PC-3 (cell line): Measurements from ENCODE around the gene VEZT. TPM values are rescaled to one million over a fixed set of nuclear protein-coding genes. Genes with fewer than 3 reads are reported as not detected.

Source experiments
- ATAC-seq: fragments of 200-7000 bp; cut with Tn5 transposase; 2 replicates; pipeline ENCODE4 v1.9.1; 2020; ENCODE audit warnings: mild to moderate bottlenecking, moderate library complexity
- BruUV-seq: library from RNA; stranded (reverse); fragments of 400-500 nt; replicated peaks from 2 replicates; lab custom pipeline; 2021; lab: Mats Ljungman, UMichigan
- CTCF ChIA-PET: fragments of 300-600 bp; sonication (Branson Sonifier 250); formaldehyde crosslinking; loops from one replicate; lab custom pipeline; 2022; ENCODE audit warnings: antibody characterized with exemption; lab: Charles Lee
- POLR2A ChIA-PET: fragments of 300-600 bp; sonication (Branson Sonifier 250); formaldehyde crosslinking; loops from one replicate; lab custom pipeline; 2022; ENCODE audit warnings: antibody characterized with exemption; ENCODE audit not compliant: unreplicated experiment; lab: Charles Lee
- DNase-seq: peaks from one replicate; pipeline ENCODE4 v3.0.0-alpha.2; 2015
- H2AFZ ChIP-seq: fragments of 300-600 bp; sonication (generic); 2 replicates; pipeline ENCODE4 v1.6.0; 2016; ENCODE audit warnings: antibody characterized with exemption, low read length
- H3F3A ChIP-seq: fragments of 300-600 bp; sonication (generic); one replicate; pipeline ENCODE4 v1.6.0; 2017; ENCODE audit warnings: antibody characterized with exemption, low read length, control low read depth, mild to moderate bottlenecking; ENCODE audit not compliant: unreplicated experiment
- H3K27ac ChIP-seq: fragments of 300-600 bp; sonication (generic); 2 replicates; pipeline ENCODE4 v1.5.1; 2016; ENCODE audit warnings: mild to moderate bottlenecking, low read length
- H3K27me3 ChIP-seq: fragments of 300-600 bp; sonication (generic); 2 replicates; pipeline ENCODE4 v1.6.1; 2016; ENCODE audit warnings: low read length, mixed read lengths
- H3K36me3 ChIP-seq: fragments of 300-600 bp; sonication (generic); 2 replicates; pipeline ENCODE4 v1.6.1; 2016; ENCODE audit warnings: low read depth, mixed run types, low read length, mixed read lengths
- H3K4me1 ChIP-seq: fragments of 300-600 bp; sonication (generic); 2 replicates; pipeline ENCODE4 v1.5.1; 2016; ENCODE audit warnings: low read length; ENCODE audit not compliant: insufficient read depth
- H3K4me2 ChIP-seq: fragments of 300-600 bp; sonication (generic); 2 replicates; pipeline ENCODE4 v1.6.0; 2016; ENCODE audit warnings: low read length
- H3K4me3 ChIP-seq: fragments of 300-600 bp; sonication (generic); 2 replicates; pipeline ENCODE4 v1.5.1; 2016; ENCODE audit warnings: mild to moderate bottlenecking, low read length, mixed read lengths
- H3K79me2 ChIP-seq: fragments of 300-600 bp; sonication (generic); 2 replicates; pipeline ENCODE4 v1.6.1; 2017; ENCODE audit warnings: low read length, mixed read lengths
- H3K9ac ChIP-seq: fragments of 300-600 bp; sonication (generic); 2 replicates; pipeline ENCODE4 v1.6.0; 2016; ENCODE audit warnings: mild to moderate bottlenecking, low read length
- H3K9me2 ChIP-seq: fragments of 300-600 bp; sonication (generic); replicated peaks from 2 replicates; pipeline ENCODE4 v1.6.1; 2016; ENCODE audit warnings: mixed run types, low read length, mixed read lengths
- H3K9me3 ChIP-seq: fragments of 300-600 bp; sonication (generic); 2 replicates; pipeline ENCODE4 v1.6.1; 2016; ENCODE audit warnings: low read length, mixed read lengths
- H4K20me1 ChIP-seq: fragments of 300-600 bp; sonication (generic); 2 replicates; pipeline ENCODE4 v1.6.1; 2016; ENCODE audit warnings: low read length, mixed read lengths
- CTCF ChIP-seq: fragments of 300-600 bp; sonication (generic); conservative IDR thresholded peaks from 2 replicates; pipeline ENCODE4 v1.5.1; 2017; ENCODE audit warnings: antibody characterized with exemption, low read depth, mild to moderate bottlenecking, low read length
- EZH2 ChIP-seq: fragments of 300-600 bp; sonication (generic); IDR thresholded peaks from one replicate; pipeline ENCODE4 v1.6.1; 2017; ENCODE audit warnings: antibody characterized with exemption, mild to moderate bottlenecking, low read length; ENCODE audit not compliant: unreplicated experiment
- EZH2phosphoT487 ChIP-seq: fragments of 300-600 bp; sonication (generic); IDR thresholded peaks from 2 replicates; pipeline ENCODE4 v1.6.1; 2018; ENCODE audit warnings: mild to moderate bottlenecking, antibody characterized with exemption, low read length, borderline replicate concordance
- intact Hi-C: fragments of 100-400 bp; cut with micrococcal nuclease; formaldehyde crosslinking; loops from 2 replicates; pipeline ENCODE4 v1.9.0; 2023
- total RNA-seq: library from RNA; depleted of rRNA; stranded (reverse); fragments of >200 nt; gene quantifications from 2 replicates; pipeline ENCODE4 v1.2.3, GENCODE V29; 2014

The VEZT gene
- total RNA-seq, 1 experiment from 2014 or later = 83.6 TPM

DNA sequence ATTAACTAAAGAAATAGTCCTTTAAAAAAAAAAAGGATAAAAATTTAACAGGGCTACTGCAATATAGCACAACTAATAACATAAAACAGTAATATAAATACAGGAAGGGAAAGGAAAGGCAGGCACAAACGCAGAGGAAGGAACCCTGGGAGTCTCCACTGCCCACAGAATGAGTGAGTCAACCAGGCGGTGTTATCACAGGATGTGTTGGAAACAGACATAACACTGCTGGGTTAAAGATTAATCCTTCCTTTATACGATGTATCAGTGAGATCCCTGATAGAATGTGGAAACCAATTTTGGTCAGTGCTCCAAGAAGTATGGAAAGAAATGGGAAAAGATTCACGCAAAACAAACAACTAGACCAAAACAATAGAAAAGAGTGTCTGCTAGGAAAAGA lies 48.2 kb upstream of the VEZT start:
- Histone ChIP-seq H3F3A (no peaks in the 10 kb centered on the region), H3K36me3 (no peaks in the 10 kb centered on the region), H3K27me3 (no peaks in the 10 kb centered on the region), H4K20me1 (no peaks in the 10 kb centered on the region), H3K9me2 (no peaks in the 10 kb centered on the region), H2AFZ (no peak overlapping the region), H3K9me3 (no peaks in the 10 kb centered on the region), H3K4me2 (no peak overlapping the region), H3K79me2 (peaks cover 3% of the 10 kb centered on the region; the same call in 1 of the 2 replicates), H3K4me1 (peaks cover 15% of the 10 kb centered on the region; the same call in 1 of the 2 replicates), H3K4me3 (no peak overlapping the region), H3K9ac (no peak overlapping the region), H3K27ac (0 out of 2 replicates have a peak overlapping the region, but pooled peaks have one; percentile 5)
- TF ChIP-seq EZH2 (no peak), EZH2phosphoT487 (no peak), CTCF (no peak)
- ATAC-seq = peak; percentile 100
- no TSS peak for BruUV-seq
- ChIA-PET CTCF (no interaction called here), POLR2A (no interaction called here)
- intact Hi-C loops = loop anchor here (2.0 kb wide), 1 partner anchor 47 kb away; the partner anchor contains the start of genes FGD6 and VEZT
- peak; percentile 80 for DNase-seq

DNA sequence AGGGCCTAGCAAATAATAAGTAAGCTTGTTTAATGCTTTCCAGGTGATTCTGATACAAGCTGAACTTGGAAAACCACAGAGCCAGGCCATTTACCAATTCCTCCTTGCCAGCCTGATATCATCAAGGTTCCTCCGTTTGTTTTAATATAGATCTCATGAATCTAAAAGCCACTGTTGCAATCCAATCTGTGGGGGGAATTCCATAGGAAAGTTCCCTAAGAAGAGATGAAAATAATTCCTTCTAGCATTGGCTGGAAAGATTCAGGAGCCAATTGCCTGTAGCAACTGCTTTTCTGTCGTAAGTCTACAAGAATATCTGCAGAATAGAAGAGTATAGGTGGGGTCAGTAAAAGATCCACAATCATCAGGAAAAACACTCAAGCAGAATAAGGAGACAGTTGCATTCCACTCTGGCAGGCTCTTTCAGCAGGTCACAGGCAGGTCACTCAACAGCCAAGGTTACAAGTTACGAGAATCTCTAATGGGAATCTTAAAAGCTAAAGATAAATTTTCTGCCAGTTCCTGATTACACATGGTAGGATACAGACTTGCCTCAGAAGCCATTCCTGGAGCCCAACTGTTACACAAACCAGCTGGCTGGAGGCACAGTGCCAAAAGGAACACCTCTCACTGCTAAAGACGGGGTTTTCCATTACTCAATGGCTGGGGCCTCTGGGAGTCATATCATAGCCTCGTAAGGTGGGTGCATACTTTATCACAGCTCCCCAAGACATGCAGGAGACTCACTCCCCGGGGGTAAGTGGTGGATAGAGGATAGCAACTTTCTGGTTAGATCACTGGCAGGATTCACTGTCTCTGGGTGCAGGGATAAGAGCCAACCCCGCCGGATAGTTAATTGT lies 44.0 kb upstream of the VEZT start:
- Histone ChIP-seq H4K20me1 (no peaks in the 10 kb centered on the region), H3K9me2 (no peaks in the 10 kb centered on the region), H2AFZ (no peak overlapping the region), H3K9ac (no peak overlapping the region), H3K4me1 (peaks cover 17% of the 10 kb centered on the region), H3K36me3 (no peaks in the 10 kb centered on the region), H3K79me2 (peaks cover 3% of the 10 kb centered on the region; the same call in 1 of the 2 replicates), H3K9me3 (no peaks in the 10 kb centered on the region), H3K4me2 (no peak overlapping the region), H3K27ac (no peak overlapping the region), H3F3A (no peaks in the 10 kb centered on the region), H3K4me3 (no peak overlapping the region), H3K27me3 (no peaks in the 10 kb centered on the region)
- DNase-seq = no peak
- intact Hi-C loops = no loop called here
- no peak for ATAC-seq
- no peak for TF ChIP-seq CTCF
- TF ChIP-seq EZH2 = no peak
- no peak for TF ChIP-seq EZH2phosphoT487
- no TSS peak for BruUV-seq
- ChIA-PET CTCF (no interaction called here), POLR2A (no interaction called here)

GRCh38 chr12:95177201-95177768 lies 40.3 kb upstream of the VEZT start:
- Histone ChIP-seq H4K20me1 (no peaks in the 10 kb centered on the region), H3K9me2 (no peaks in the 10 kb centered on the region), H3K27ac (no peak overlapping the region), H3K4me3 (no peak overlapping the region), H3K79me2 (peaks cover 5% of the 10 kb centered on the region; the same call in 1 of the 2 replicates), H3K36me3 (no peaks in the 10 kb centered on the region), H3K9ac (no peak overlapping the region), H3F3A (no peaks in the 10 kb centered on the region), H3K4me1 (peaks cover 13% of the 10 kb centered on the region), H2AFZ (no peak overlapping the region), H3K4me2 (no peak overlapping the region), H3K9me3 (no peaks in the 10 kb centered on the region), H3K27me3 (no peaks in the 10 kb centered on the region)
- TF ChIP-seq EZH2phosphoT487 (no peak), CTCF (no peak), EZH2 (no peak)
- no peak for ATAC-seq
- no peak for DNase-seq
- BruUV-seq = no TSS peak
- ChIA-PET CTCF (no interaction called here), POLR2A (no interaction called here)
- intact Hi-C loops = no loop called here
